Choroid plexus epithelial cell (primary cell): Measurements from ENCODE around the gene CIAO2A.

Experiments
- DNase-seq: peaks from one replicate; pipeline ENCODE4 v3.0.0-alpha.2; 2010; ENCODE audit warnings: low read depth
- H3K4me3 ChIP-seq: 2 replicates; pipeline ENCODE4 v1.5.1; 2011; ENCODE audit warnings: low read depth, mild to moderate bottlenecking, control low read depth, low read length, moderate library complexity
- CTCF ChIP-seq: conservative IDR thresholded peaks from 2 replicates; pipeline ENCODE4 v1.5.1; 2011; ENCODE audit warnings: low read depth, mild to moderate bottlenecking, control low read depth, inconsistent platforms, low read length, moderate library complexity

The CIAO2A gene

GRCh38 chr15:64026591-64026990, 67.0 kb downstream of the CIAO2A start:
- peak; percentile 34 for DNase-seq
- H3K4me3 ChIP-seq = no peak overlapping the region
- no peak for TF ChIP-seq CTCF

GRCh38 chr15:64024172-64025050, 69.2 kb downstream of the CIAO2A start:
- DNase-seq = peak; percentile 32
- peak; percentile 25 for TF ChIP-seq CTCF
- H3K4me3 ChIP-seq = no peak overlapping the region

GRCh38 chr15:64023220-64023619, 70.4 kb downstream of the CIAO2A start:
- no peak for TF ChIP-seq CTCF
- H3K4me3 ChIP-seq = no peak overlapping the region
- DNase-seq = no peak

- DNase-seq = no peak
- TF ChIP-seq CTCF = no peak
- no peak overlapping the region for H3K4me3 ChIP-seq
These were observed 71.1 kb downstream of the CIAO2A start for GRCh38 chr15:64022571-64022970.
